ENCODE measurements around the gene NOXO1. TPM values are rescaled to one million over a fixed set of nuclear protein-coding genes. Genes with fewer than 3 reads are reported as not detected.

The NOXO1 gene
- total and polyA plus RNA-seq, 2 donors (not counting 3 experiments of a cell fraction or from before 2014, with no cell fraction given): 0.37 to 0.60 TPM

DNA sequence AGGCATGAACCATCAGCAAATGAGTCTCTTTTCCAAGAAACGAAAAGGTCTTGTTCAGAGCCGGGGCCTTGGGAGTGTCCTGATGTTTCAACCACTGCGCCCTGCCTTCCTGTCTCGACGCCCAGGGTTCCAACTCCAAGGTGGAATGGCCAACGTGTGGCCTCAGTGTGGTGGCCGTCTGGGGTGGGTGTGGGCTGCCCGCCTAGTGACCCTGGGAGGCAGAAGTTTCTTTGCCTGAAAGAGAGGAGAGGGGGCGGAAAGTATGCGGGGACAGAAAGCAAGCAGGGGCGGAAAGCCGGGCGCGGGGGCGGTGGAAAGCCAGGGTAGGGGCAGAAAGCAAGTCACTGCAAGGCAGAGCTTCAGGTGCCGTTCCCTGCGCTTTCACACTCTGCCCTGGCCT is 42.4 kb downstream of the NOXO1 start:
- ChIA-PET POLR2A (no interaction called here), CTCF (no interaction called here)
- Histone ChIP-seq H3K4me3 (replicated peaks in 1 of 3; ENCODE audit: insufficient read depth in 1 of 3, low read depth in 1 of 3, low read length in 3 of 3) (no peak overlapping the region), H3K27ac (ENCODE audit: insufficient read depth, low read depth, low read length) (no peak overlapping the region), H3K4me2 (ENCODE audit: insufficient read depth, low read length) (no peak overlapping the region), H3K9ac (replicated peaks; ENCODE audit: extremely low read depth, insufficient read depth, low read length) (no peak overlapping the region), H2AFZ (ENCODE audit: low read depth, low read length) (no peak overlapping the region), H4K20me1 (replicated peaks; ENCODE audit: control insufficient read depth, extremely low read depth, insufficient read depth, low read length) (no peaks in the 10 kb centered on the region), H3K9me1 (replicated peaks; ENCODE audit: control insufficient read depth, extremely low read depth, insufficient read depth, low read length) (no peaks in the 10 kb centered on the region), H3K79me2 (ENCODE audit: control insufficient read depth, insufficient read depth, low read length) (no peaks in the 10 kb centered on the region), H3K4me1 (ENCODE audit: control insufficient read depth, extremely low read depth, insufficient read depth, low read length) (peaks cover 12% of the 10 kb centered on the region), H3K9me3 (replicated peaks; ENCODE audit: control insufficient read depth, insufficient read depth, low read length) (no peaks in the 10 kb centered on the region), H3K36me3 (ENCODE audit: control insufficient read depth in 2 of 2, extremely low read depth in 1 of 2, insufficient read depth in 2 of 2, low read length in 2 of 2) (peaks cover 0 to 15% of the 10 kb centered on the region in 2 experiments), H3K27me3 (ENCODE audit: control insufficient read depth in 2 of 2, insufficient read depth in 2 of 2, low read length in 2 of 2) (no peaks in the 10 kb centered on the region)
- FAIRE-seq (no peak), DNase-seq (ENCODE audit: low read depth, low spot score) (no peak)
- BruUV-seq (replicated peaks): no TSS peak
- intact Hi-C loops (cut with micrococcal nuclease): no loop called here
- no peak for TF ChIP-seq POLR2A (IDR thresholded peaks at IDR 0.05; ENCODE audit: low read depth, low read length)
- dilution Hi-C loops (cut with MboI; ENCODE audit: extremely low pct_ligation_motif_present, low sequenced_read_pairs): no loop called here

DNA sequence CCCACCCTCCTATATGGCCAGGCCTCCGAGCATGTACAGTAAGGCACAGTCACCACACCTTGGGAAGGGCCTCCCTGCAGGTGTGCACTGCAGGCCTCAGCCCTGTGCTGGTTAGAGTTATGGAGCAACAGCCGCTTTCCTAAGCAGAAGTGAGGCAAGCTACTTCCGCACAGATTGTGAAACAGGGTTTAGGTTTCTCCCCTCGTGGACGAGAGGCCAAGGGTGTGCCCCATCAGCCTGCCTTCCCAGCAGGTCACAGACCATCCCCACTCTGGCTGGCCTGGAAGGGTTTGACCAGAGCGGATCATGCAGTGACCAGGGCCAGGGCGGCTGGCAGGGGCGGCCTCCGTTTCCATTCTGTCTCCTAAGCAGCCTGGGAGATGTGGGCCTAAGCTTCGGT is 43.0 kb downstream of the NOXO1 start:
- Histone ChIP-seq H3K79me2 (ENCODE audit: control insufficient read depth, insufficient read depth, low read length) (no peaks in the 10 kb centered on the region), H3K27me3 (ENCODE audit: control insufficient read depth in 2 of 2, insufficient read depth in 2 of 2, low read length in 2 of 2) (no peaks in the 10 kb centered on the region), H3K36me3 (ENCODE audit: control insufficient read depth in 2 of 2, extremely low read depth in 1 of 2, insufficient read depth in 2 of 2, low read length in 2 of 2) (peaks cover 0 to 15% of the 10 kb centered on the region in 2 experiments), H3K9me1 (replicated peaks; ENCODE audit: control insufficient read depth, extremely low read depth, insufficient read depth, low read length) (no peaks in the 10 kb centered on the region), H2AFZ (ENCODE audit: low read depth, low read length) (no peak overlapping the region), H3K4me3 (replicated peaks in 1 of 3; ENCODE audit: insufficient read depth in 1 of 3, low read depth in 1 of 3, low read length in 3 of 3) (no peak overlapping the region), H3K9ac (replicated peaks; ENCODE audit: extremely low read depth, insufficient read depth, low read length) (no peak overlapping the region), H4K20me1 (replicated peaks; ENCODE audit: control insufficient read depth, extremely low read depth, insufficient read depth, low read length) (no peaks in the 10 kb centered on the region), H3K27ac (ENCODE audit: insufficient read depth, low read depth, low read length) (no peak overlapping the region), H3K4me2 (ENCODE audit: insufficient read depth, low read length) (no peak overlapping the region), H3K4me1 (ENCODE audit: control insufficient read depth, extremely low read depth, insufficient read depth, low read length) (peaks cover 9% of the 10 kb centered on the region), H3K9me3 (replicated peaks; ENCODE audit: control insufficient read depth, insufficient read depth, low read length) (no peaks in the 10 kb centered on the region)
- no peak for FAIRE-seq
- dilution Hi-C loops (cut with MboI; ENCODE audit: extremely low pct_ligation_motif_present, low sequenced_read_pairs) (no loop called here), intact Hi-C loops (cut with micrococcal nuclease) (no loop called here)
- no peak for DNase-seq (ENCODE audit: low read depth, low spot score)
- POLR2A ChIA-PET: no interaction called here
- TF ChIP-seq, protein P1, sequence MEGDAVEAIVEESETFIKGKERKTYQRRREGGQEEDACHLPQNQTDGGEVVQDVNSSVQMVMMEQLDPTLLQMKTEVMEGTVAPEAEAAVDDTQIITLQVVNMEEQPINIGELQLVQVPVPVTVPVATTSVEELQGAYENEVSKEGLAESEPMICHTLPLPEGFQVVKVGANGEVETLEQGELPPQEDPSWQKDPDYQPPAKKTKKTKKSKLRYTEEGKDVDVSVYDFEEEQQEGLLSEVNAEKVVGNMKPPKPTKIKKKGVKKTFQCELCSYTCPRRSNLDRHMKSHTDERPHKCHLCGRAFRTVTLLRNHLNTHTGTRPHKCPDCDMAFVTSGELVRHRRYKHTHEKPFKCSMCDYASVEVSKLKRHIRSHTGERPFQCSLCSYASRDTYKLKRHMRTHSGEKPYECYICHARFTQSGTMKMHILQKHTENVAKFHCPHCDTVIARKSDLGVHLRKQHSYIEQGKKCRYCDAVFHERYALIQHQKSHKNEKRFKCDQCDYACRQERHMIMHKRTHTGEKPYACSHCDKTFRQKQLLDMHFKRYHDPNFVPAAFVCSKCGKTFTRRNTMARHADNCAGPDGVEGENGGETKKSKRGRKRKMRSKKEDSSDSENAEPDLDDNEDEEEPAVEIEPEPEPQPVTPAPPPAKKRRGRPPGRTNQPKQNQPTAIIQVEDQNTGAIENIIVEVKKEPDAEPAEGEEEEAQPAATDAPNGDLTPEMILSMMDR (IDR thresholded peaks at IDR 0.05; ENCODE audit: extremely low read depth in 1 of 2, insufficient read depth in 1 of 2, low read depth in 1 of 2, low read length in 2 of 2): no peak
- TF ChIP-seq GATA2 (IDR thresholded peaks at IDR 0.05; ENCODE audit: insufficient read depth, insufficient read length, low read depth, low read length) (no peak), POLR2AphosphoS5 (IDR thresholded peaks at IDR 0.05; ENCODE audit: insufficient read depth, low read depth, low read length) (no peak), MYC (IDR thresholded peaks at IDR 0.05; ENCODE audit: low read depth, low read length) (no peak), EZH2 (IDR thresholded peaks at IDR 0.05; ENCODE audit: borderline replicate concordance, low read depth, low read length, severe bottlenecking) (no peak), POLR2A (IDR thresholded peaks at IDR 0.05; ENCODE audit: low read depth, low read length) (no peak), FOS (IDR thresholded peaks at IDR 0.05; ENCODE audit: borderline replicate concordance, insufficient read depth, low read length) (no peak)
- BruUV-seq (replicated peaks): TSS peak; percentile 10
- CTCF ChIA-PET: no interaction called here

All from endothelial cell of umbilical vein (primary cell).